D341Med (cell line): ENCODE measurements around the gene ZFAND6.
A peak's percentile ranks its signal among the peaks of the same experiment; 100 is the strongest.
"Not testable (repeated sequence)": the region's sequence is repeated elsewhere in the genome, so short reads cannot be mapped to it uniquely, and the experiment has no call there.

Experiments
- DNase-seq: peaks from one replicate; pipeline ENCODE4 v3.0.0; 2012; ENCODE audit warnings: low spot score

The ZFAND6 gene

DNA sequence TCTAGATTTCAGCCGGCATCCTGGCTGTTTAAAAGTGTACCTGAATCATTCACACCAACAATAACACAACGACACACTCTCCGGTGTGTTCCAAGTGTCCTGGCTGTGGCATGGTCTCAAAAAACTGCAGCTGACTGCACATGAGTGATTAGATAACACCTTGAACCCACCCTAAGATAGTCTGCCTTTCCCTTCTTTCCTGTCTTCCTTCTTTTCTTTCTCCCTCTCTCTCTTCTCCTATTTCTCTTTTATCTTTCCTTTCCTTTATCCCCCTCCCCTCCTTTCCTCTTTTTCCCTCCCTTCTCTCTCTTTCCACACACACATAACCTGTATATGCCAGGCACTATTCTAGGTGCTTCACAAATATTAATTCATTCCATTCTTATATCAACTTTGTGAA lies 92.1 kb downstream of the ZFAND6 start:
- no peak for DNase-seq

DNA sequence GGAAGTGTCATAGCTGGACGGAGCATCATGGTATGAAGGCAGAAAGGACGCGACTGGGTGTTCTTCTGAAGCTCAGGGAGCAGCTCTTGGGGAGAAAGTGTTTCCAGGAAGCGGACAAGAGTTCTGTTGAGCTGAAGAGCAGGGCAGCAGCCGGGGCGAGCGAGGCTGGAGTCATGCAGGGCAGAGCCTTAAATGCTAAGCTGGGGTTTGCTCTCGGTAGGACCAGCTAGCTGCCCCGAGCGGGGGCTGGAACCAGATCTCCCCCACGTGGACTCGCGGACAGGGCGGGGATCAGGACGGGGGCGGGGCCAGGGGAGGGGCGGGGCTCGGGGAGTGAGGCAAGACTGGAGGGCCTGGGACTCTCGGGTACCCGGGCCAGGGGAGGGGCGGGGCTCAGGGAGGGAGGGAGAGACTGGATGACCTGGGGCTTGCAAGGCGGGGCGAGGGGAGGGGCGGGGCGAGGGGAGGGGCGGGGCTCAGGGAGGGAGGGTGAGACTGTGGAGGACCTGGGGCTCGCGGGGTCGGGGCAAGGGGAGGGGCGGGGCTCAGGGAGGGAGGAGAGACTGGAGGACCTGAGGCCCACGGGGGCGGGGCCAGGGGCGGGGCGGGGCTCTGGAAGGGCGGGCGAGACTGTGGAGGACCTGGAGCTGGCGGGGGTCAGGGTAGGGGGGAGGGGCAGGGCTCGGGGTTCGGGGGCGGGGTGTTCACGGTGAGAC lies 92.9 kb downstream of the ZFAND6 start:
- DNase-seq, result peak; percentile 95

DNA sequence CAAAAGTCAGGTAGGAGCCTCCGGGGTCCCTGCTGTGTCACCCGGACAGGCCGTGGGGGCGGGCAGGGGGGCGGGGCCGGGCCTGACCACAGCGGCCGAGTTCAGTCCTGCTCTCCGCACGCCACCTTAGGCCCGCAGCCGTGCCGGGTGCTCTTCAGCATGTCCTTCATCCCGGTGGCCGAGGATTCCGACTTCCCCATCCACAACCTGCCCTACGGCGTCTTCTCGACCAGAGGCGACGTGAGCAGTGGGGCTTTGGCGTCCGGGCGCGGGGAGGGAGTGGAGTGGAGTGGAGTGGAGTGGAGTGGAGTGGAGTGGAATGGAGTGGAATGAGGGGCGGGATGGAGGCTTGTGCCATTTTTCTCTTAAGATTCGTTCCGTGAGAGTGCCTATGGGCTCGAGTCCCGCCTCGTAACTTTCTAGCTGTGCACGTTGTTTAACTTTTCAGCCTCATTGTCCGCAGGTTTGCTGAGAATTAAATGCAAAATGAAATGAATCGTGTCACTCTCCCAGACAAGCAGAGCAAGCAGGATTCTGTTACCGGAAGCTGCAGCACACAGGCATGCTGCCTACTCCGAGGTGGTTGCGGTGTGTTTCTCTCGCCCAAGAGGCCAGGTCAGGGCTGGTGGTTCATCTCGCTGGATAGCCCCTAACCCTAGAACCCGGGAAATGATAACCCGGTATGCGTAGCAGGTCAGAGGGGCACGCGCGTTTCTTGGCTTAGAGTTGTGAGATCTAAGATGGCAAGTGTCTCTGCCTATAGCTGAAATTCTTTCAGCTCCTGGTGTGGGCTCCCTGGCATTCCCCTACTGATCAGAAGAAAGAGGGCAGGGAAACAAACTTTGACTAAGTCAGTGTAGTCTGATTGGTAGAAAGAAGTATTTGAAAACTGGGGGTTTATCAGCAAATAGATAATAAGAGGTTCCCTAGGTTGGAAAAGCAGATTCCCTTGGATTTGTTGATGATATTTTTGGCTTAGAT lies 93.7 kb downstream of the ZFAND6 start, which contains the start of gene FAH:
FAH (plus strand) TSS at position 104 of the 981 bp plus-strand sequence; CDS start at position 160, 56 bp downstream.
- no peak for DNase-seq

DNA sequence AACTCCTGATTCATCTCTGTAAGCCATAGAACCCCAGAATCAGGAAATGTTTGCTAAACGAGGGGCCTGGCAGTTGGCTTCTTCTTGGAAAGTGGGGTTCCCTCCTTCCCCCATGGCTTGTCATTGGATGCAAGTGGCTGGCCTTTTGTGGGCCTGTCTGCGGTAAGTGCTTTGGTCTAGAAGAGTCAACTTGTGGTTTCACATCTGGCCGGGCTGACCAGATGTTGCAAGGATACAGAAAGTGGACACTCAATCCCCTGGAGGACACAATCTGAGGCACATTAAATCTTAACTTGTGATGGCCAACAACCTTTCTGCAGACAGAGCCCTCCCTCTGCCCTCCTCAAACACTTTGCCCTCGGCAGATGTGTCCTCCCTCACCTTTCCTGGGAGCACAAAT lies 94.4 kb downstream of the ZFAND6 start:
- DNase-seq, result no peak

DNA sequence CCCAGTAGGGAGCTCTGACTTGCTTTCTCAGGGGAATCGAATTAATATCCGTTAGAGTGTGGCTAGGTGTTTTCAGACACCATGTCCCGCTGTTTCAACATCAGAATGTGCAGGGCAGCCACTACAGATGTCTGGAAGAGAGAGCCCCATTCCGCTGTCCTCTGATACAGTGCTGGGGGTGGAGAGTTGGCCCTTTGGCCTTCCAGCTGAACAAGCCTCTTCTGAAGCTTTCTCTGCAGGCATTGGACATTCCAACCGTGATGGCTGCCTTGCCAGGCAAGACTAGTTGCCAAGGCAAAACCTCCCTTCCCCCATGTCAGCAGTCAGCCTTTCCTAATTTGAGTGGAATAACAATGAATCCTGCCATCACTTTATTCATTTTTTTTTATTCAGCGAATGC lies 94.9 kb downstream of the ZFAND6 start:
- DNase-seq, result no peak

DNA sequence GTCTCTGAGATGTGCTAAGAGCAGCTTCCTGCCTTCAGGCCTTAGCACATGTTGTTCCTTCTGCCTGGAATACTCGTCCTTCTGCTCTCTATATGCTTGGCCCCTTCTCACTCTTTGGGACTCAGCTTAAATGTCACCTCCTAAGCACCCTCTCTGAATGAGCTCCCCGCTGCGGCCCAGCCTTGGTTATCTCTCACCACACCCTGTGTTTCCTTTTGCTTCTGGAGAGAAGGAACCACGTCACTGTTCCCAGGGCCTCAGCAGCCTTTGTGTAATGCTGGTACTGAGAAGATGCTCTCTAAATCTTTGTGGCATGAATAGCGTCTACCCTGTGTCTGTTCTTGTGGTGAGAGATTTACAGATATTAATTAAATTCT lies 95.5 kb downstream of the ZFAND6 start:
- no peak for DNase-seq

DNA sequence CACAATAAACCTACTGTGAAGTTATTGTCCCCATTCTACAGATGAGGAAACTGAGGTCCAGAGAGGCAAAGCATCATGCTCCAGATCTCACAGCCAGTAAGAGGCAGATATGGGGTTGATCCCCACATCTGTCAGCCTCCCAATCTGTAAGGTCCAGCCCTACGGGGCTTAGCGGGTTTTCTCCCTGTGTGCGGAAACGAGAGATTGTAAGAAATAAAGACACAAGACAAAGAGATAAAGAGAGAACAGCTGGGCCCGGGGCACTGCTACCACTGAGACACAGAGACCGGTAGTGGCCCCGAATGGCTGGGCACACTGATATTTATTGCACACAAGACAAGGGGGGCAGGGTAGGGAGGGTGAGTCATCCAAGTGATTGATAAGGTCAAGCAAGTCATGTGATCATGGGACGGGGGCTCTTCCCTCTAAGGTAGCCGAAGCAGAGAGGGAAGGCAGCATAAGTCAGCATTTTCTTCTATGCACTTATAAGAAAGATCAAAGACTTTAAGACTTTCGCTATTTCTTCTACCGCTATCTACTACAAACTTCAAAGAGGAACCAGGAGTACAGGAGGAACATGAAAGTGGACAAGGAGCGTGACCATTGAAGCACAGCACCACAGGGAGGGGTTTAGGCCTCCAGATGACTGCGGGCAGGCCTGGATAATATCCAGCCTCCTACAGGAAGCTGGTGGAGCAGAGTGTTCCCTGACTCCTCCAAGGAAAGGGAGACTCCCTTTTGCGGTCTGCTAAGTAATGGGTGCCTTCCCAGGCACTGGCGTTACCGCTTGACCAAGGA lies 96.1 kb downstream of the ZFAND6 start:
- not testable (repeated sequence) for DNase-seq

DNA sequence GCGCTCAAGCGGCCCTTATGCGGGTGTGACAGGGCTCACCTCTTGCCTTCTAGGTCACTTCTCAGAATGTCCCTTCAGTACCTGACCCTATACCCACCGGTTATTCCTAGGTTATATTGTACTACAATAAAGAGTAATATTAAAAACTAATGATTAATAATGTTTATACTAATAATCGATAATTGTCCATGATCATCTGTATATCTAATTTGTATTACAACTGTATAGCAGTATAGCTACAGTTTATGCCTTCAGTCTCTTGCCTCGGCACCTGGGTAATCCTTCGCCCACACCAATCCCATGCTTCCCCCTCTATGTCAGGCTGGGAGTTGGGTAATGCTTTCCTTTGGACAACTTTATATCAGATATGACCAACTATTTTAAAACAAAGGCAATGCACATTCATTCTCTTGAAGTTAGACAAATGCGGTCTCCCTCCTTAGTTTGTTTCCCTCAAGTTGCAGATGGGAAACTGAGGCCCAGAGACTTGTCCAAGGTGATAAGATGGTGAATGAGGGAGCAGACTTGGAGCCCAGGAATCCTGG lies 96.8 kb downstream of the ZFAND6 start:
- no peak for DNase-seq

DNA sequence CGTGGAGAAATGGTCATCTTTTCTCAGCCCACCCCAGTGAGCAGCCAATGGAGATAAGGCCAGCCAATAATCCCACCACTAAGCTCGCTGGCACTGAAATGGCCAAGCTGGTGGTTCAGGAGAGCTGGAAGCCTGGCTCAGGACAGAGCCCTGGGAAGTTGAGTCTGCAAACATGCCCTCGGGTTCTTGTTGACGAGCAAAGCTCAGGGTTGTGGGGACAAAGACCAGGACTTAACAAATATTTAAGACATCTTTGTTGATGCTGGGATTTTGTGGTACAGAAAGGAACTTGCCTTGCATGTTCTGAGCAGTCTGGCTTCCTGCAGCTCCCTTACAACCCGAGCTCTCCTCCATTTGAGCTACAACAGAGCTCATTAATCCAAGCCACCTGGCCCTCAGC lies 97.7 kb downstream of the ZFAND6 start:
- no peak for DNase-seq

DNA sequence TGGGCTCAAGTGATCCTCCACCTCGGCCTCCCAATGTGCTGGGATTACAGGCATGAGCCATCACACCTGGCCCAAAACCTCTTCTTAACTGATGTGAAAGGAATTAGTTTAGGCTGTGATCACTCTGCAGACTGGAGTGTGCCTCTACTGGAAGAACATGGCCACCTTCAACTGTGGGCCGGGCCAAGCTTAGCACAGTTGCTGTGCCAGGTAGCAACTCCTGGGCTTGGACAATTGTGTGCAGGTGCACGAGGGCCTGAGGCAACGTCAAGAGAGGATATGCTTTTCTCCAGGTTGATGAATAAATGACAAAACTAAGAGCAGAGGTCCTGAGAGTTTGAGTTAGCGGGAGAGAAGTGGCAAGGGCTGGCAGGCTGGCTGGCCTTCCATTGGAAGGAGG lies 99.8 kb downstream of the ZFAND6 start:
- DNase-seq, result no peak

DNA sequence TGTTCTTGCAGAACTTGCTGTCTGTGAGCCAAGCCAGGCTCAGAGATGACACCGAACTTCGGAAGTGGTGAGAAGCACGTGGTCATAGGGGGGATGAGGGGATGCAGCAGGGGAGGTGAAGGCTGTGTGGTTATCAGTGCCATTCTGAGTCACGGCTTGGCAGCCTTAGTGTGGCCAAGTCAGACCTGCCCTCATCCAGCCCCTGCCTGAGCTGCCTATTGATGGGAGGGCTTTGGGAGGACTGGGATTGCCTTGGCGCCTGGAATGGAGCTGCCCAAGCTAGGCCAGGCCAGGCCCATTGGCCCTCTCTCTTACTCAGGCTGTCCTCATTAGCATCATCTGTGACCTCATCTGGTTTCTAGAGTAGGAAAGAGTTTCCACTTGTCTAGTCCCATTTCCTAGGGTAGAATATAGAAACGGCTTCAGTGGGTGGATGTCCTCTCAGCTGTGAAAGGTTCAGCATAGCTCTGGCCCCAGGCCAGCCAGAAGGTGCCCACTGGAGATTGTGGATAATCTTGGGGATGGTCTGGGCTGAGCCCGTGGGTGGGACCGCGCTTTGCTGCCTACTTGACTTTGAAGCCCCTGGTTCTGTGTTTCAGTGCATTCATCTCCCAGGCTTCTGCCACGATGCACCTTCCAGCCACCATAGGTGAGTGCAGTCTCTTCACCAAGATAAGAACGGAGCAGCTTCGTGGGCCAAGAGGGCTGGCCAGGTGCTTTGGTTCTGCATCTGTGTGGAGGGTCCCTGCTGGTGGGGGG lies 100.5 kb downstream of the ZFAND6 start:
- no peak for DNase-seq

DNA sequence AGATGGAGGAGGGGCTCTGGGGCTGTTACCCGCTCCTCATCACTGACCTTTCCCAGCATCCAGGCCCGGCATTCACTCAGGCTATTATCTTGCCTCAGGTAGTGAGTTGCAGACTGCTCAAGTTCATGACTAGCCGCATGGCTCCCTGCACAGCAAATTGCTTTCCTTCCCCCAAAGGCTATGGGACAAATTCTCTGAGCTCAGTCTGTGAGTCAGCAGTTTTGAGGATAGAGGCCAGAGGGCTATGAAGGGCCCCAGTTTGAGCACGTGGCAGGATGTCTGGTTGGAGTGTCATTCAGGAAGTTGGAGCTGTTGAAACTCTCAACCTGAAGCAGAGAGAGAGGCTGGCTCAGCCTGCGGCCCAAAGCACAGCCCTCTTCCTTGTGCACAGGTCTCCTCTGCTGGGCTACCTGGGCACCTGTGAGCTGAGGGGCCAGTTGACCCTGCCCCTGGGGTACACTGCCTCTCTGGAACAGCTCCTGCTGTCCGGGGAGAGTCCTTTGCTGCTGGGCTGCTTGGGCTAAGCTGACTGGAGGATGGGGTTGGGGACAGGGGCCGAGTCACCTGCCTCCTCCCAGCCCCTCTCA lies 101.2 kb downstream of the ZFAND6 start:
- no peak for DNase-seq

DNA sequence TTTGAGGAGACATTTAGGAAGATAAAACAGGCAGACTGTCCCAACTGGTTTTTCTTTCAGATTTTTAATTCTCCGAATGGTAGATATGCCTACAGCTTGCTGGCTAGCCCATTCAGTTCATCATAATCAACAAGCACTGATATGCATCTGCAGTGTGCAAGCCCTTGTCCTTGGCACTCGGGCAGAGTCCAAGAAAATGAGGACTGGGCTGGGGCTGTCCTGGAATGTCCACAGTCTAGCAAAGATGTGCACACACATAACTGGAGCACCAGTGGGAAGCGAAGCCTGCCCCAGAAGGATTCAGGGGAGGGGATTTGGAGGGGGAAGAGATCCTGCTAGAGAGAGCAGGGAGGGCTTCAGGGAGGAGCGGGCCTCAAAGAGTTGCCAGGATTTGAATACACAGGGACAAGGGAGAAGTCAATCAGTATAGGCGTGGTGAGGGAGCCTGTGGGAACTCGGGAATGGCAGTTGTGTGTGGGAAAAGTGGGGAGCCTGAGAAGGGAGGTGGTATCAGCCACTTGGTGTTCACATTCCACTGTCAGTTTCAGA lies 102.1 kb downstream of the ZFAND6 start:
- no peak for DNase-seq

DNA sequence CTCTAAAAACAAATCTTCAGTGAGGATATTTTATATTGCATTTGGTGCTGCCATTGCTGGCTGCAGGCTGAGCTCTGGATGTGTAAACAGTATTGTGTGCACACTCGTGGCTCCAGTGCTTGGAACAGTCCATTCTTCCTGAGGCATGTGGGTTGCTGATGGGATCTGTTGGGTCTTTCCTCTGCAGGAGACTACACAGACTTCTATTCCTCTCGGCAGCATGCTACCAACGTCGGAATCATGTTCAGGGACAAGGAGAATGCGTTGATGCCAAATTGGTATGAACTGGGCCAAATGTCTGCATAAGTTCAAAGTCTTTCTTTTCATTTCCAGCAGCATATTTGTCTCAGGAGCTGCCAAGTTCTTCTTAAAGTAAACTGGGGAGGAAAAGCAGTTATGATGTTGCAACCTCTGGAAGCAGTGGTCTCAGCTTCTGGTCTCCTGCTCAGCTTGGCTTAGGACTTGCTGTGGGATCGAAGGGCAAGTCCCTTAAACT lies 102.6 kb downstream of the ZFAND6 start:
- DNase-seq, result no peak

DNA sequence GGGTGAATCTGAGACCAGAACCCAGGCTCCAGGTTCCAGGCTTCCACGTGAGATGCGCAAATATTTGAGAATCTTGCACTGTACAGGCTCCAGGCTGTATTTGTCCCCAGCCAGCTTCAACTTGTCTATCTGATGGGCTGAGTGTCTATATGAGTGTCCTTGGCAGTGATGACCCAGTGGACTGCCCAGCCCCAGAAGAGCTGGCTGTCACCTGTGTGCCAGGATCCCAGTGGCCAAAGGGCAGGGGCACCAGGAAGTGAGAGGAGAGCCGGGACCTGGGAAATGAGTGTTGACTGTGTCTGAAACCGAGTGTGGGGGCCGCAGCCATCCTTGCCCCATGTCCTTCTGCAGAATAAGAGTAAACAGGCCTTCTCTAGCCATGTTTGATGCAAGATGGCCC lies 103.7 kb downstream of the ZFAND6 start:
- no peak for DNase-seq

DNA sequence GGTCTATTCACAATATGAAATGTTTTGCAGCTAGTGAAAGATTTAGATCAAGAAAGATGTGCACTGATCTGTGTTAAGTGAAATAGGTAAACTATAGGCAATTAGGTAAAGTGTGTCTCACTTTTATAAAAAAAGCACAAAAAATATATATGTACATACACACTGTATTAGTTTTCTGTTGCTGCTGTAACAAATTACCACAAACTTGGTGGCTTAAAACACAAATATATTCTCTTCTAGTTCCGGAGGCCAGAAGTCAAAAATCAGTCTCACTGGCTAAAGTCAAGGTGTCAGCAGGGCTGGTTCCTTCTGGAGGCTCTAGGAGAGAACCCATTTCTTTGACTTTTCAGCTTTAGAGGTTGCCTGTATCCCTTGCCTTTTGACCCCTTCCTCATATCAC lies 104.4 kb downstream of the ZFAND6 start:
- no peak for DNase-seq

DNA sequence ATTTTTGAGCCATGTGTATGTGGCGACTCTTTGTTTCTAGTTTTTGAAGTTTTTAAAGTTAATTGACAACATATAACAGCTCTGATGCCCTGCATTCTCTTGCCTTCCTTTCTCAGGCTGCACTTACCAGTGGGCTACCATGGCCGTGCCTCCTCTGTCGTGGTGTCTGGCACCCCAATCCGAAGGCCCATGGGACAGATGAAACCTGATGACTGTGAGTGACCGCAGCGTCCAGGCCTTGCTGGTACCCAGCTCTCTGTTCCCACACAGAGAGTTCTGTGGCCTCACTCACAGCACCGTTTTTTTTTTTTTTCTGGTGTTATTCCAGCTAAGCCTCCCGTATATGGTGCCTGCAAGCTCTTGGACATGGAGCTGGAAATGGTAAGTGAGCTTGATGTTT lies 108.5 kb downstream of the ZFAND6 start:
- no peak for DNase-seq

DNA sequence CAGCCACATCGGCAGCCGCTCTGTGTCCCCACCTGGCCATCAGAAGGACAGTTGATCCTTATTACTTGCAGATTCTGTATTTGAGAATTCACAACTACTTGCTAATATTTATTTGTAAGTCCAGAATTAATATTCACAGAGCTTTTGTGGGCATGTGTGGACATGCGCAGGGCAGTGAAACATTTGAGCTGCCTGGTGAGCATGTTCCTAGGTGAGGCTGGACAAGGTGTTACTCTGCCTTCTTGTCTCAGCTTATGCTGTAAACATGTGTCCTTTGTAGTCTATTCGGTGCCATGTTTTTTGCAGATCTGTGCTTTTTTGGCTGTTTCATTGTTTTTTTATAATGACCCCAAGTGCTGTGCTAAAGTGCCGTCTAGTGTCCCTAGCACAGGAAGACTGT lies 108.9 kb downstream of the ZFAND6 start:
- DNase-seq, result no peak

DNA sequence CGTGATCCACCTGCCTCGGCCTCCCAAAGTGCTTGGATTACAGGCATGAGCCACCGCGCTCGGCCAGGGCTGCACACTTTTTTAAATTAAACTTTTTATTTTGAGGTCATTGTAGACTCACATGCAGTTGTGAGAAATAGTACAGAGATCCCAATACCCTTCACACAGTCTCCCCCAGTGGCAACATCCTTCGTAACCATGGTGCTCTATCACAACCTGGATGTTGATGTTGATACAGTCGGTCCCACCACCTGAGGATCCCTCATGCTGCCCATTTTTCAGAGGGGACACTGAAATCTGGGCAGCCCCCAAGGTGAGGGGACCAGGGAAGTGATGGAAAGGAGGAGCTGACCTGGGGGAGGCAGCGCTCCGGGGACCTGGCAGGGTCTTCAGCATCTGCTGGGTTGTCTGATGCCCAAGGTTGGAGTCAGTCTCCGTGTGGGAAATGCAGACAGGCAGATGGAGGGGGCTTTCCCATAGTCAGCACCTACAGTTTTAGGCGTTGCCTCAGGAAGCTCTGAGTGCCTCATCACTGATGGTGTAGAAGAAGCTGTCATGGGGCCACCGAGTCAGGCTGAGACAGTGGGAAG lies 110.4 kb downstream of the ZFAND6 start:
- DNase-seq, result no peak

DNA sequence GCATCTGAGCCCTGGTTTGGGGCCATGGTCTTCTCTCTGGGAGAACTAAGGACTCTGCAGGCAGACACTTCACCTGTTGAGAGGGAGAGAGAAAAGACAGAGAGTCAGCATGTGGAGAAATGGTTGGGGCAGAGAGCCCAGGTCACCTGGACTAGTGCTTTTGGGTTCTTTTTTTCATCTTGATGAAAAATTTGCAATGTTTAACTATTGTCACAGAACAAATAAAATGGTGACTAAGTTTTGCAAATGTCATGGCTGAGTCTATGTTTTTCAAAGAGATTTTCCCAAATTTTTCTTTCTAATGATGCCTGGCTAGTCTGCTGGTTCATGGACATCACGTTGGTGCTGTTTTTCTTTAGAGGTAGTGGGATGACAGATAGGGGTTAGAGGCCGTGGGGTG lies 111.1 kb downstream of the ZFAND6 start:
- DNase-seq, result no peak
